ENCODE results near the gene PKP1. TPM values are rescaled to one million over a fixed set of nuclear protein-coding genes. Genes with fewer than 3 reads are reported as not detected.

Gene PKP1
- total RNA-seq, 2 donors from 2014 or later: 0.18 to 0.44 TPM

DNA sequence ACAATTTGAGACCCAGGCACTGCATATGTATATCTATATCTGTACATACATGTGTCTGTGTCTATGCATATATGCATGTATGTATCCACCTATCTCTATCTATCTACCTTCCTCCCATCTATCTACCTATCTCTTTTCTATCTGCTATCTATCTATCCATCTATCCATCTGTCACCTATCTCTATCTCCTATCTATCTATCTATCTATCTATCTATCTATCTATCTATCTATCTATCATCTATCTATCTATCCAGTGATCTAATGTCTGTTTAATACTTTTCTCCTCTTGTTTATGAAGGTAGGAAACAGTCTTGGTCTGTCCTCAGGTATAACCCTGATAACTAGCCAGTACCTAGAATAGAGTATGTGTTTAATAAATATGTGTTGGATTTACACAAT lies 68.3 kb downstream of the PKP1 start:
- Mint-ChIP-seq H3K27me3 (ENCODE audit: insufficient read depth) (no peaks in the 10 kb centered on the region), H3K27ac (no peak overlapping the region)
- H3K27ac ChIP-seq (ENCODE audit: low read depth, low read length): no peak overlapping the region

DNA sequence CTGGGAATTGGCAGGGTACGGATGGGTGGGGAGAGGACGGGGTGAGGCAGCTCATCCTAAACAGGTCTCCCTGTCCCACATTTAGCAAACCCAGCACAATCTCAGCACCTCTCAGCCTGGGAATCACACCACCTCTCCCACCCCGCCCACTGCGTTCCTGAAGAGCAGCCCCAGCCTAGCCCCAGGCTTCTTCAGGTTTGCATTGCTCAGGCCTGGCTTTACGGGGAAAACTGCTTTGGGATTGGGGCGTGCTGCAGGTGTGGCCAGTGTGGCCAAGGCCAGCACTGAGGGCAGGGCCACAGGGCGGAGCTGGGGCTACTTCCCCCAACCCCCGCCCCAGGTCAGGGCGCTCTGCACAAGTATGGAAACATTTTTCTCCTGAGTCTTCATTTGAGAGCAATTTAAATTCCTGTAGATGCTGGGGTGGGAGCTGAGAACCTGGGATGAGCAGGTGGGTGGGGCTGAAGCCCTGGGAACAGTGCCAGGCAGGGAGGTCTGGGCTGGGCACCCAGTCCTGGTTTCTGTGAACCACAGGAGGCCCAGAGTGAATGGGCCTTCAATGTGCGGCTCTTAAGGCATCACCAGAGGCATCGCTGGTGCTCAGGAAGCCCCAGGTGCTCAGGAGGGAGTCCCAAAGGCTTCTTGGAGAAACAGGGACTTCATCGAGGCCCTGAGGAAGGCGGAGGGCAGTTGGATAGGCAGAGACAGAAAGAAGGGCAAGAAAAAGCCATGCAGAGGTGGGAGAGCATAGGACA lies 70.1 kb downstream of the PKP1 start:
- H3K4me3 ChIP-seq (ENCODE audit: low read length): no peak overlapping the region
- H3K9me3 Mint-ChIP-seq: no peaks in the 10 kb centered on the region
- H3K9ac ChIP-seq (ENCODE audit: extremely low read depth, low read length, poor library complexity, severe bottlenecking): no peak overlapping the region
- no peaks in the 10 kb centered on the region for H3K4me1 ChIP-seq (ENCODE audit: control insufficient read depth, insufficient read depth, low read length)
- no peaks in the 10 kb centered on the region for H3K36me3 ChIP-seq (ENCODE audit: control insufficient read depth, insufficient read depth, low read length)
- no peak overlapping the region for H3K27ac Mint-ChIP-seq
- no peaks in the 10 kb centered on the region for H3K36me3 Mint-ChIP-seq (ENCODE audit: low read depth)
- H3K27me3 Mint-ChIP-seq (ENCODE audit: insufficient read depth): no peaks in the 10 kb centered on the region
- no peaks in the 10 kb centered on the region for H3K9me3 ChIP-seq (ENCODE audit: control insufficient read depth, low read length)
- H3K4me3 Mint-ChIP-seq: no peak overlapping the region
- peak; percentile 60 for DNase-seq
- WGBS, 2 experiments (ENCODE audit: insufficient coverage in 1 of 2, insufficient read length in 1 of 2): 87 to 89% methylated on average over 10 to 13 of the region's 13 CpGs
- H3K4me1 Mint-ChIP-seq: no peaks in the 10 kb centered on the region
- no peaks in the 10 kb centered on the region for H3K27me3 ChIP-seq (ENCODE audit: control insufficient read depth, insufficient read depth, low read length, poor library complexity, severe bottlenecking)
- H3K27ac ChIP-seq (ENCODE audit: low read depth, low read length): no peak overlapping the region
- TF ChIP-seq, protein P1, sequence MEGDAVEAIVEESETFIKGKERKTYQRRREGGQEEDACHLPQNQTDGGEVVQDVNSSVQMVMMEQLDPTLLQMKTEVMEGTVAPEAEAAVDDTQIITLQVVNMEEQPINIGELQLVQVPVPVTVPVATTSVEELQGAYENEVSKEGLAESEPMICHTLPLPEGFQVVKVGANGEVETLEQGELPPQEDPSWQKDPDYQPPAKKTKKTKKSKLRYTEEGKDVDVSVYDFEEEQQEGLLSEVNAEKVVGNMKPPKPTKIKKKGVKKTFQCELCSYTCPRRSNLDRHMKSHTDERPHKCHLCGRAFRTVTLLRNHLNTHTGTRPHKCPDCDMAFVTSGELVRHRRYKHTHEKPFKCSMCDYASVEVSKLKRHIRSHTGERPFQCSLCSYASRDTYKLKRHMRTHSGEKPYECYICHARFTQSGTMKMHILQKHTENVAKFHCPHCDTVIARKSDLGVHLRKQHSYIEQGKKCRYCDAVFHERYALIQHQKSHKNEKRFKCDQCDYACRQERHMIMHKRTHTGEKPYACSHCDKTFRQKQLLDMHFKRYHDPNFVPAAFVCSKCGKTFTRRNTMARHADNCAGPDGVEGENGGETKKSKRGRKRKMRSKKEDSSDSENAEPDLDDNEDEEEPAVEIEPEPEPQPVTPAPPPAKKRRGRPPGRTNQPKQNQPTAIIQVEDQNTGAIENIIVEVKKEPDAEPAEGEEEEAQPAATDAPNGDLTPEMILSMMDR (conservative IDR thresholded peaks at IDR 0.05): no peak

More for the DNA sequence above, 68.3 kb downstream of the PKP1 start:
- Histone ChIP-seq H3K4me3 (ENCODE audit: low read length) (no peak overlapping the region), H3K4me1 (ENCODE audit: control insufficient read depth, insufficient read depth, low read length) (no peaks in the 10 kb centered on the region), H3K36me3 (ENCODE audit: control insufficient read depth, insufficient read depth, low read length) (no peaks in the 10 kb centered on the region), H3K27me3 (ENCODE audit: control insufficient read depth, insufficient read depth, low read length, poor library complexity, severe bottlenecking) (no peaks in the 10 kb centered on the region), H3K9me3 (ENCODE audit: control insufficient read depth, low read length) (no peaks in the 10 kb centered on the region), H3K9ac (ENCODE audit: extremely low read depth, low read length, poor library complexity, severe bottlenecking) (no peak overlapping the region)
- peaks cover 1% of the 10 kb centered on the region for H3K4me1 Mint-ChIP-seq
- no peak overlapping the region for H3K4me3 Mint-ChIP-seq
- no peaks in the 10 kb centered on the region for H3K9me3 Mint-ChIP-seq
- H3K36me3 Mint-ChIP-seq (ENCODE audit: low read depth): no peaks in the 10 kb centered on the region
- TF ChIP-seq, protein P1 (conservative IDR thresholded peaks at IDR 0.05): no peak
- DNase-seq: no peak

DNA sequence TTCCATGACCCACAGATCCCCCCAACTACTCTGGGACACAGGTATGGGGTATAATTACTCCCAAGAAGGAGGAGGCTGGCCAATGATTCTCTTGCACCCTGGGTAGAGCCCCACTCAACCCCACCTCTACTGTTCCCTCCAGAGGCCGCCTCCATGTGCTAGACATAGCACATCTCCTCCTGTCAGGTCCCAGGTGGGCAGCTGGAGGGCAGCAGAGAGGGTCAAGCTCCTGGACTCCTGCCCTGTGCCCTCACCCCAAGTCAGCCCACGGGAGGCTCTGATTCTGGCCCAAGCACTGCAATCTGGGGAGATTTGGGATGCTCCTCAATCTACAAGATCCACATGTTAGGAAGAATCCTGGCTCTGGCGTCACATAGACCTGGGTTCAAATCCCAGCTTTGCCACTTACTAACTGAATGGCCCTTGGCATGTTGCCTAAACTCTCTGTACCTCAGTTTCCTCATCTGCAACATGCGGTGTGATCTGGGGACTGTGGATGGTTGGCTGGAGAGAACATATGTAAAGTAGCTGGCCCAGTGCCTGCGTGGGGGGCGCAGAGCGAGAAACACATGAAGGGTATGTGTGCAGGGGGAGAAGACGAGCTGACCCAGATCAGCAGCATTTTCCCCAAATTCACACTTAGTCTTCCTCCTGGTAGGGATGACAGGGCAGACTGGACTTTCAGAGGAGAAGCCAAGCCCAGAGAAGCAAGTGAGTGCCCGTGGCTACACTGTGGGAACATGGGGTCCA lies 71.0 kb downstream of the PKP1 start:
- Histone ChIP-seq H3K27ac (ENCODE audit: low read depth, low read length) (no peak overlapping the region), H3K9me3 (ENCODE audit: control insufficient read depth, low read length) (no peaks in the 10 kb centered on the region), H3K36me3 (ENCODE audit: control insufficient read depth, insufficient read depth, low read length) (no peaks in the 10 kb centered on the region), H3K27me3 (ENCODE audit: control insufficient read depth, insufficient read depth, low read length, poor library complexity, severe bottlenecking) (no peaks in the 10 kb centered on the region), H3K4me3 (ENCODE audit: low read length) (no peak overlapping the region), H3K4me1 (ENCODE audit: control insufficient read depth, insufficient read depth, low read length) (no peaks in the 10 kb centered on the region), H3K9ac (ENCODE audit: extremely low read depth, low read length, poor library complexity, severe bottlenecking) (no peak overlapping the region)
- TF ChIP-seq, protein P1 (conservative IDR thresholded peaks at IDR 0.05): peak; percentile 40
- no peaks in the 10 kb centered on the region for H3K27me3 Mint-ChIP-seq (ENCODE audit: insufficient read depth)
- DNase-seq: peak; percentile 40
- H3K27ac Mint-ChIP-seq: no peak overlapping the region
- 91 to 95% methylated on average over 6 to 9 of the region's 9 CpGs for WGBS, 2 experiments (ENCODE audit: insufficient coverage in 1 of 2, insufficient read length in 1 of 2)
- no peaks in the 10 kb centered on the region for H3K4me1 Mint-ChIP-seq
- no peaks in the 10 kb centered on the region for H3K9me3 Mint-ChIP-seq
- H3K4me3 Mint-ChIP-seq: no peak overlapping the region
- no peaks in the 10 kb centered on the region for H3K36me3 Mint-ChIP-seq (ENCODE audit: low read depth)

Data from endodermal cell (in vitro differentiated cells).